ENCODE results near the gene TFF1.

Gene TFF1

DNA sequence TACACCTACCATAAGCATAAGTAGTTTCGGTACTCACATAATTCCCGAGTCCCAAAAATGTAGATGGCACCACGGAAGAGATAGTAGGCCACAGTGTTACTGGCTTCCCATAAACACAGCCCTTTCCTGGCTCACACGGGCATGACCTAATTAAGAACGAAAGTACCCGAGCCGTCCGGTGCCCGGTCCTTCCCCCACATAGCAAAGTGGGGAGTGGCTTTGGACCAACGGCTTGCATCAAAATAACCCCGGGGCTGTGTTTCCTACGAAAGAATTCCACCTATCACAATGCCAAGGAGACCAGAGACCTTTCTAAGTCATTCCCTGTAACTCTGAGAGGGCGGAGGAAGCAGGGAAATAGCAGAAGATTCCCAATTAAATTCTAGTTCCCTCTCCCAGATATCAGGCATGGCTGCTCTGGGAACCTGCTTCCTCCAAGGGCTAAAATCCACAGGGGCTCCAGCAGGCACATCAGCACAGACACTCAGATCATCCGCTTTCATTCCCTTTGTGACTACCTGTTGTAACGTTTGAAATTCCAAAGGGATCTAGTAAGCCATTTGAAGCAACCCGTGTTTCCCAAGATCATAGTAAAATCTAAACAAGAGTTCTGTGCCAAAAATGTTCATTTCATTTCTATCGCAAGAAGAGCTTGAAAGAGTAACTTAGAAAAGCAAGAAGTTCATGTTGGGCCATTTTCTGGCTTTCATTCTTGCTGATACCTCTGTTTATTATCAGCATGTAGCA, 29.7 kb upstream of the TFF1 start, which contains the start of gene TMPRSS3:
TSS of gene TMPRSS3 (minus strand) at position 148 of the 747 bp plus-strand sequence. CDS start 635 bp downstream, outside the sequence.
- no peak within 1 kb of the TSS for H3K4me3 ChIP-seq (replicated peaks; ENCODE audit: insufficient read depth, low read length)
- TF ChIP-seq SPI1 (IDR thresholded peaks at IDR 0.05; ENCODE audit: borderline replicate concordance, low read depth) (no peak), GABPA (IDR thresholded peaks at IDR 0.05; ENCODE audit: low read depth) (no peak), POLR2AphosphoS5 (IDR thresholded peaks at IDR 0.05; ENCODE audit: low read depth) (no peak)
- TF ChIP-seq, protein P1, sequence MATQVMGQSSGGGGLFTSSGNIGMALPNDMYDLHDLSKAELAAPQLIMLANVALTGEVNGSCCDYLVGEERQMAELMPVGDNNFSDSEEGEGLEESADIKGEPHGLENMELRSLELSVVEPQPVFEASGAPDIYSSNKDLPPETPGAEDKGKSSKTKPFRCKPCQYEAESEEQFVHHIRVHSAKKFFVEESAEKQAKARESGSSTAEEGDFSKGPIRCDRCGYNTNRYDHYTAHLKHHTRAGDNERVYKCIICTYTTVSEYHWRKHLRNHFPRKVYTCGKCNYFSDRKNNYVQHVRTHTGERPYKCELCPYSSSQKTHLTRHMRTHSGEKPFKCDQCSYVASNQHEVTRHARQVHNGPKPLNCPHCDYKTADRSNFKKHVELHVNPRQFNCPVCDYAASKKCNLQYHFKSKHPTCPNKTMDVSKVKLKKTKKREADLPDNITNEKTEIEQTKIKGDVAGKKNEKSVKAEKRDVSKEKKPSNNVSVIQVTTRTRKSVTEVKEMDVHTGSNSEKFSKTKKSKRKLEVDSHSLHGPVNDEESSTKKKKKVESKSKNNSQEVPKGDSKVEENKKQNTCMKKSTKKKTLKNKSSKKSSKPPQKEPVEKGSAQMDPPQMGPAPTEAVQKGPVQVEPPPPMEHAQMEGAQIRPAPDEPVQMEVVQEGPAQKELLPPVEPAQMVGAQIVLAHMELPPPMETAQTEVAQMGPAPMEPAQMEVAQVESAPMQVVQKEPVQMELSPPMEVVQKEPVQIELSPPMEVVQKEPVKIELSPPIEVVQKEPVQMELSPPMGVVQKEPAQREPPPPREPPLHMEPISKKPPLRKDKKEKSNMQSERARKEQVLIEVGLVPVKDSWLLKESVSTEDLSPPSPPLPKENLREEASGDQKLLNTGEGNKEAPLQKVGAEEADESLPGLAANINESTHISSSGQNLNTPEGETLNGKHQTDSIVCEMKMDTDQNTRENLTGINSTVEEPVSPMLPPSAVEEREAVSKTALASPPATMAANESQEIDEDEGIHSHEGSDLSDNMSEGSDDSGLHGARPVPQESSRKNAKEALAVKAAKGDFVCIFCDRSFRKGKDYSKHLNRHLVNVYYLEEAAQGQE (IDR thresholded peaks at IDR 0.05; ENCODE audit: insufficient replicate concordance, low read depth): no peak
- TF ChIP-seq, protein P2, sequence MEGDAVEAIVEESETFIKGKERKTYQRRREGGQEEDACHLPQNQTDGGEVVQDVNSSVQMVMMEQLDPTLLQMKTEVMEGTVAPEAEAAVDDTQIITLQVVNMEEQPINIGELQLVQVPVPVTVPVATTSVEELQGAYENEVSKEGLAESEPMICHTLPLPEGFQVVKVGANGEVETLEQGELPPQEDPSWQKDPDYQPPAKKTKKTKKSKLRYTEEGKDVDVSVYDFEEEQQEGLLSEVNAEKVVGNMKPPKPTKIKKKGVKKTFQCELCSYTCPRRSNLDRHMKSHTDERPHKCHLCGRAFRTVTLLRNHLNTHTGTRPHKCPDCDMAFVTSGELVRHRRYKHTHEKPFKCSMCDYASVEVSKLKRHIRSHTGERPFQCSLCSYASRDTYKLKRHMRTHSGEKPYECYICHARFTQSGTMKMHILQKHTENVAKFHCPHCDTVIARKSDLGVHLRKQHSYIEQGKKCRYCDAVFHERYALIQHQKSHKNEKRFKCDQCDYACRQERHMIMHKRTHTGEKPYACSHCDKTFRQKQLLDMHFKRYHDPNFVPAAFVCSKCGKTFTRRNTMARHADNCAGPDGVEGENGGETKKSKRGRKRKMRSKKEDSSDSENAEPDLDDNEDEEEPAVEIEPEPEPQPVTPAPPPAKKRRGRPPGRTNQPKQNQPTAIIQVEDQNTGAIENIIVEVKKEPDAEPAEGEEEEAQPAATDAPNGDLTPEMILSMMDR (IDR thresholded peaks at IDR 0.05; ENCODE audit: insufficient read depth, low read length): no peak
- DNase-seq (ENCODE audit: low read depth in 1 of 2, low spot score in 1 of 2): no peak
- H3K27me3 ChIP-seq (ENCODE audit: insufficient read depth, poor library complexity, severe bottlenecking): no peaks in the 10 kb centered on the region
- H3K27ac ChIP-seq (replicated peaks): no peak within 1 kb of the TSS

DNA sequence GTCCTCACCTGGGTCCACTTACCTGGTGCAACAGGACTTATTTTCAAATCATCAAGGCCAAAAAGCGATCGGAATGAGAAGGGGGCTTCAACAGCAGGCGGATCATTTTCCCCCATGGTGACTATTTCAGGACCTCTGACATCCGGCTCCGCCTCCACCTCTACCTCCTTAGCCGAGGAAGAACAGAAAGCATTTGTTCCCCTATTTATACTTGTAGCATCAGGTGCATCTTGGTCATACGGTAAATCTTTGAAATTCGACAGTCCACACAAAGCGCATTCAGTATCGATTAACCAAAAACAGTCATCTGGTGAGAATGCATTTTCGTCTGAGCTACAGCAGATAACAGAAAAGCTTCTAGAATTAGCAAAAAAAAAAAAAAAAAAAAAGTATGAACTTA, 29.0 kb upstream of the TFF1 start:
- Histone ChIP-seq H3K27me3 (ENCODE audit: insufficient read depth, poor library complexity, severe bottlenecking) (no peaks in the 10 kb centered on the region), H3K27ac (replicated peaks) (no peak overlapping the region), H3K4me3 (replicated peaks; ENCODE audit: insufficient read depth, low read length) (no peak overlapping the region)
- TF ChIP-seq, protein P2 (IDR thresholded peaks at IDR 0.05; ENCODE audit: insufficient read depth, low read length): no peak
- TF ChIP-seq POLR2AphosphoS5 (IDR thresholded peaks at IDR 0.05; ENCODE audit: low read depth) (no peak), SPI1 (IDR thresholded peaks at IDR 0.05; ENCODE audit: borderline replicate concordance, low read depth) (no peak), GABPA (IDR thresholded peaks at IDR 0.05; ENCODE audit: low read depth) (no peak)
- TF ChIP-seq, protein P1 (IDR thresholded peaks at IDR 0.05; ENCODE audit: insufficient replicate concordance, low read depth): no peak
- DNase-seq (ENCODE audit: low read depth in 1 of 2, low spot score in 1 of 2): no peak

DNA sequence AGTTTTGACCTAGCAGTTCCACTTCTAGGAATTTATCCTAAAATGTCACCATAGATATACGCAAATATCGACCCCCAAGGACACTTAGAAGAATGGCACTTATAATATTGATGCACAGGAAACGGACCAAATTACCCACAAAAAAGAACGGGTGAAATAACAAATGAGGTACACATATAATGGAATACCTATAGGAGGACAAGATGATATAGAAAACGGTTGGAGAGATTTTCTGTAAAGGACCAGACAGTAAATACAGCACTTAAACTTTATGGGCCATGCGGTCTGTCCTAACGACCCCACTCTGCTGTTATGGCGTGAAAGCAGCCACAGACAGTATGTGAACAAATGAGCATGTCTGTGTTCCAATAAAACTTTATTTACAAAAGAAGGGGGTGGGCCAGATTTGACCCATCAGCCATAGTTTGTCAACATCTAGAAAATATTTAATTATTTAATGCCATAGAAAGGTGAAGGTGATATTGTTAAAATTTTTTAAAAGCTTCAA, 27.2 kb upstream of the TFF1 start:
- Histone ChIP-seq H3K27ac (replicated peaks) (no peak overlapping the region), H3K27me3 (ENCODE audit: insufficient read depth, poor library complexity, severe bottlenecking) (peaks cover 3% of the 10 kb centered on the region), H3K4me3 (replicated peaks; ENCODE audit: insufficient read depth, low read length) (no peak overlapping the region)
- TF ChIP-seq SPI1 (IDR thresholded peaks at IDR 0.05; ENCODE audit: borderline replicate concordance, low read depth) (no peak), GABPA (IDR thresholded peaks at IDR 0.05; ENCODE audit: low read depth) (no peak), POLR2AphosphoS5 (IDR thresholded peaks at IDR 0.05; ENCODE audit: low read depth) (no peak)
- TF ChIP-seq, protein P2 (IDR thresholded peaks at IDR 0.05; ENCODE audit: insufficient read depth, low read length): no peak
- TF ChIP-seq, protein P1 (IDR thresholded peaks at IDR 0.05; ENCODE audit: insufficient replicate concordance, low read depth): no peak
- no peak for DNase-seq (ENCODE audit: low read depth in 1 of 2, low spot score in 1 of 2)

Measured in HL-60 (cell line).